ENCODE results near the gene YAF2.
"Not testable (repeated sequence)": the region's sequence is repeated elsewhere in the genome, so short reads cannot be mapped to it uniquely, and the experiment has no call there.

Gene YAF2

GRCh38 chr12:42255221-42255865 lies 17.3 kb upstream of the YAF2 start:
- DNase-seq (ENCODE audit: low spot score) = no peak

DNA sequence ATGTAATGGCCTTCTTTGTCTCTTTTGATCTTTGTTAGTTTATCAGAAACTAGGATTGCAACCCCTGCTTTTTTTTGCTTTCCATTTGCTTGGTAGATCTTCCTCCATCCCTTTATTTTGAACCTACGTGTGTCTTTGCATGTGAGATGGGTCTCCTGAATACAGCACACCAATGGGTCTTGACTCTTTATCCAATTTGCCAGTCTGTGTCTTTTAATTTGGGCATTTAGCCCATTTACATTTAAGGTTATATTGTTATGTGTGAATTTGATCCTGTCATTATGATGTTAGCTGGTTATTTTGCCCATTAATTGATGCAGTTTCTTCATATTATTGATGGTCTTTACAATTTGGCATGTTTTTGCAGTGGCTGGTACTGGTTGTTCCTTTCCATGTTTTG lies 14.6 kb upstream of the YAF2 start:
- DNase-seq (ENCODE audit: low spot score) = not testable (repeated sequence)

- DNase-seq (ENCODE audit: low spot score) = not testable (repeated sequence)
These were observed 11.0 kb upstream of the YAF2 start for GRCh38 chr12:42249033-42249432.

DNA sequence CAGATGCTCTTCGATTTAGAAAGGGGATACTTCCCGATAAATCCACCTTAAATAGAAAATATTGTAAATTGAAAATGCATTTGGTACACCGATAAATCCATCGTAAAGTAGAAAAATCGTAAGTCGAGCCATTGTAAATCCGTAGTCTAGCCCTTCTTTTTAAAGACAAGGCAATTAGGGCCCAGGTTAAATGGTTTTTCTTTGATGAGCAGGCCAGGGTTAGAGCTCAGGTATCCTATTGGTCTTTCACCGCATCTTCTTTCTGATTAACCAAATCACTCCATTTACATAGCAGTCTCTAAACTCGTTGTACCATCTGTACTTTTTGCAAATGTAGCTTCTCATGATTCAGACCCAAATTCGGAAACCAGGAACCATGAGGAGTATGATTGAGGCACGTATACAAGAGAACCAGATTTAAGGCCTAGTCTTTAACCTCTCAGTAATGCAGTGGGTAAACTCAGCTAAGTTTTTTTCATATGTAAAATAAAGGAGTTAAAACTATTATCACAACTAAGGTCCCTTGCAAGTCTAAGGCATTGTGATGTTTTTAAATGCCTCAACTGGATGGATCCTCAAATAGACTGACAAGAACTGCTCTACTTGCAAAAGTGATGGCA lies 2.2 kb upstream of the YAF2 start:
- DNase-seq (ENCODE audit: low spot score) = no peak

- DNase-seq (ENCODE audit: low spot score) = no peak
These were observed 202 bp downstream of the YAF2 start for GRCh38 chr12:42237853-42238239.

DNA sequence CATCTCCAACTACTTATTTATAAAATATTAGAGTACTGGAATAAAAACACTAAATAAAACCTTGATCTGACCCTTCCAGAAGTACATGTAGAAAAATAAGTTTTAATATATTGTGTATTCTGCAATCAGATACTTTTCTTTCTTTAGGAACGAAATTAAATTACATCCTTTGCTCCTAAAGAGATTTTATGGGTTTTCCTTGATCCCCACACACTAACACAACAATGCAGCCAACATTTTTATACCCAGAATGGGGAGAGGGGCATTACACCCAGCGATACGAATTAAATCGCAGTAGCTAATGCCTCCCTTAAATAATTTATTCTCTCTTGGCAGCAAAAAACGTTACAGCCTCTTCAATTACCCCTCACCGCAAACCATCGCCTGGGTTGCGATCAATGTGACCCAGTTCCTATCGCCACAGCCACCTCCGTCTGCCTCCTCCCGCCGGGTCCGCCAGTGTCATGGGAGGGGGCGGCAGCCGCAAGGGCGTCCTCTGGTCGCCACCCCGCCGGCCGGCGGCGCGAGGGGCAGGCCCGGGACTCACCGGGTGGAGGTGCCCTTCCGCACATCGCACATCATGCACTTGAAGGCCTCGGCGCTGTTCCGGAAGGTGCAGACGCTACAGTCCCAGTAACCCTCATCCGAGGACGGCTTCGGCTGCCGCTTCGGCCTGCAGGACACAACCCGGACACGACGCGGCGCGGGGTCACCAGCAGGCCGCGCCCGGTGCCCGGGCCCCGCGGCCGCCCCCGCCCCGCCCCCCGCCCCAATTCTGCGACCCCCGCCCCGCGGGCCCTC lies 796 bp downstream of the YAF2 start:
- peak; percentile 62 for DNase-seq (ENCODE audit: low spot score)

DNA sequence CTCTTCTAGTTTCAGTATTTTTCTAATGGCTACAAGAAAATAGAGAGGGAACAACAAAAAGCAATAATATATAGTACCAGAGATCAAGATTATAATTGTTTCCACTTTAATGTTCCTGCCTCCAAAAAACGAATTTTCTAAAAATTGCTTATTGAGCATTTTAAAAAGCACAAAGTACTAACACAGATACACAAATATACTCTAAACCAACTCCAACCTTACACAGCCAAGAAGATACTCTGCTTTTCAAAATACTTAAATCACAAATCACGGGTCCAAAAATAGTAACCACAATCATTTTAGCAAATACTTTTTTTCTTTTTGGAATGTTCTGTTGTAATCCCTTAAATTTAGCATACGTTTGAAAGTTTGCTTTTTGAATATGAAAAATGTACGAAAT lies 2.0 kb downstream of the YAF2 start:
- no peak for DNase-seq (ENCODE audit: low spot score)

- DNase-seq (ENCODE audit: low spot score) = no peak
These were observed 2.6 kb downstream of the YAF2 start for GRCh38 chr12:42235426-42235825.

- no peak for DNase-seq (ENCODE audit: low spot score)
These were observed 3.1 kb downstream of the YAF2 start for GRCh38 chr12:42234970-42235369.

- DNase-seq (ENCODE audit: low spot score) = not testable (repeated sequence)
These were observed 10.5 kb downstream of the YAF2 start for GRCh38 chr12:42227525-42227924.

DNA sequence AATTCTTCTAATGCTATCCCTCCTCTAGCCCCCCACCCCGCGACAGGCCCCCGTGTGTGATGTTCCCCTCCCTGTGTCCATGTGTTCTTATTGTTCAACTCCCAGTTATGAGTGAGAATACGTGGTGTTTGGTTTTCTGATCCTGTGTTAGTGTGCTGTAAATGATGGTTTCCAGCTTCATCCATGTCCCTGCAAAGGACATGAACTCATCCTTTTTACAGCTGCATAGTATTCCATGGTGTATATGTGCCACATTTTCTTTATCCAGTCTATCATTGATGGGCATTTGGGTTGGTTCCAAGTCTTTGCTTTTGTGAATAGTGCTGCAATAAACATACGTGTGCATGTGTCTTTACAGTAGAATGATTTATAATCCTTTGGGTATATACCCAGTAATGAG lies 13.5 kb downstream of the YAF2 start:
- DNase-seq (ENCODE audit: low spot score) = not testable (repeated sequence)

DNA sequence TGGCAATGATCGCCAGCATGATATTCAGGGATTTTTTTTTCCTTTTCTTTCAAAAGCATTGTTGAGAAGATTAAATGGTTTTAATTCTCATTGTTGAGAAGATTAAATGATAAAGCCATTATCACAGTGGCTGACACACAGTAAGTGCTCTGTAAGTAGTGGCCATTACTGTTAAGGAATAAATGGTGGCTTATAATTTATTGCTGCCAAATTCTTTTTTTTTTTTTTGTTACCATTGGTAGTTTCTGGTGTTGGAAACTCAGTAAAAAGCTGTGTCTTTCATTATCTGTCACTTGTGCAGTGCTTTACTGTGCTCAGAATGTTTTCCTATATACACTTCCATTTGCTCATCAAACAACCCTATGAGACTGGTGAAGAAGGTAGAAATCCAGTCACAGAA lies 15.3 kb downstream of the YAF2 start:
- no peak for DNase-seq (ENCODE audit: low spot score)

- DNase-seq (ENCODE audit: low spot score) = no peak
These were observed 16.3 kb downstream of the YAF2 start for GRCh38 chr12:42221726-42222125.

- no peak for DNase-seq (ENCODE audit: low spot score)
These were observed 20.4 kb downstream of the YAF2 start for GRCh38 chr12:42217656-42218055.

GRCh38 chr12:42216737-42217136 lies 21.3 kb downstream of the YAF2 start:
- DNase-seq (ENCODE audit: low spot score) = no peak

- DNase-seq (ENCODE audit: low spot score) = not testable (repeated sequence)
These were observed 22.3 kb downstream of the YAF2 start for GRCh38 chr12:42215759-42216158.

GRCh38 chr12:42213954-42214426 lies 24.1 kb downstream of the YAF2 start:
- no peak for DNase-seq (ENCODE audit: low spot score)

DNA sequence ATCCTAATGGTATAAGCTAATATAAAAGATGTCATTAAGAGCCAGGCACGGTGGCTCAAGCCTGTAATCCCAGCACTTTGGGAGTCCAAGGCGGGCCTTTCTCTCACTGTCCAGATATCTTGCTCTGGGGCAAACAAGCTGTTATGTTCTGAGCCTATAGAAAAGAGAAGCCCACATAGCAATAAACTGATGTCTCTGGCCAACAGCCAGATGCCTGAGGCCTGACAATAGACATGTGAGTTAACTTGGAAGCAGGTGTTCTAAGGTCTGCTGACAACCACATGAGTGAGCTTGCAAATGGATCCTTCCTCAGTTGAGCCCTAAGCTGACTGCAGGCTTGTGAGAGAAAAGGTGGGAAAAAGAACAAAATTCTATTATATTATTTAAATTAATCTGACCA lies 25.0 kb downstream of the YAF2 start:
- DNase-seq (ENCODE audit: low spot score) = no peak

DNA sequence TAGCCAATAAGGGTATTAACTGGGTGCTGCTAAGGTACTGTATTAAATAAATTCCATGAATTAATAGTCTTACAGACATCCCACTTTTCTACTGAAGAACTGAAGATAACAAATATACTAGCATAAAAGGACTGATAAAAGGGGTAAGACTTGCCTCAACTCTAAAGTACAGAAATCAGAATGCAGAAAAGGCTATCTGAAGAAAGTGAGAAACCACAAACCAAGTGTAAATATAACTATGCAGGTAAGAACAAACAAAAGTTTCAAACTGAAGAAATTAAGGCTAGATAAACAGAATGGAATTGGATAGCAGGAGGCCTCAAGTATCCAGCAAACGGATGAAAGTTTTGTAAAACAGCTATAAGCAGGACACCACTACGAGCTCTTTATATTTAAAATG lies 29.5 kb downstream of the YAF2 start:
- no peak for DNase-seq (ENCODE audit: low spot score)

DNA sequence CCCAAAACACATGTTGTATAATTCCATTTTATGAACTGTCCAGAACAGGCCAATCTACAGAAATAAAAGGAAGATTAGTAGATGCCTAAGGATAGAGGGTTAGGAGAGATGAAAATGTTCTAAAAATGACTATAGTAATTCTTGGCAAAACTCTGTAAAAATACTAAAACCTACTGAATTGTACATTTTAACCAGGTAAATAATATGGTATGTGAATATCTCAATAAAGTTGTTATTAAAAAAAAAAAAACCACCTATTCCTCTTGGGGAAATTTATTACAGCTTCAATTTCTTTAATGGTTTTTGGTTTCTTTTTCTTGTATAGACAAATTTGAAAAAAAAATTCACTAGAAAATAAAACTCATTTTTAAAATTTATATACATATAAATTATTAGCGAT lies 33.2 kb downstream of the YAF2 start:
- DNase-seq (ENCODE audit: low spot score) = no peak

DNA sequence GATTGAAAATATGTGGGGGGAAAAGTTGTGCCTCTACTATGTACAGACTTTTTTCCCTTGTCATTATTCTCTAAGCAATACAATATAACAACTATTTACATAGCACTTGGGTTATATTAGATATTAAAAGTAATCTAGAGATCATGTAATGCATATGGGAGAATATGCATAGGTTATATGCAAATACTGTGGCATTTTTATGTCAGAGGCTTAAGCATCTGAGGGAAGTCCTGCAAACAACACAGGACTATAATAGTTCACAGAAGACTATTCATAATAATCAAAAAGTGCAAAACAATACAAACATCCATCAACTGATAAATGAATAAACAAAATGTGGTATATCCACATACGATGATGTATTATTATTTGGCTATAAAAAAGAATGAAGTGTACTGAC lies 33.7 kb downstream of the YAF2 start:
- DNase-seq (ENCODE audit: low spot score) = no peak

- DNase-seq (ENCODE audit: low spot score) = no peak
These were observed 37.0 kb downstream of the YAF2 start for GRCh38 chr12:42201063-42201462.

DNA sequence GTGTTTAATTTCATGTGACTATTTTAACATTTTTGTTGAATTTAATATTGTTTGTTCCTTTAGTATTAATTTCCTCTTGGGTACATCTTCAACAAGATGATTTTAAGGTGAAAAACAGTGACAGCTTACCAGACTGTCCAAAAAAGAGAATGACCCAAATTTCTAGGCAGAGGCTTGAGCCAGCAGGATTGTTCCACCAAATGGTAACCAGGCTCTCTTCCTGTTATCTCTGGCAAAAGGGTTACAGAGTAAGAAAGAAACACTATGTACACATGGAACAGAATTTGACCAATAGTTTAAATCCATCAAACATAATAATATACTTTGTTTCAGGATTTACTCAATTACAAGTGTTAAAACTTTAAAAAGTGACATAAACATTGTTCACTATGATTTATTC lies 39.0 kb downstream of the YAF2 start:
- DNase-seq (ENCODE audit: low spot score) = no peak

All from putamen (tissue), 1 donor.